HG03135 (cell line): ENCODE data around the gene SCAPER.
A peak's percentile ranks its signal among the peaks of the same experiment; 100 is the strongest.
"Not testable (repeated sequence)": the region's sequence is repeated elsewhere in the genome, so short reads cannot be mapped to it uniquely, and the experiment has no call there.

Experiments
- ATAC-seq: cut with Tn5 transposase; IDR thresholded peaks from one replicate; pipeline ENCODE4 v1.9.1; 2021; ENCODE audit warnings: mild to moderate bottlenecking, moderate library complexity; ENCODE audit not compliant: unreplicated experiment

SCAPER gene

DNA sequence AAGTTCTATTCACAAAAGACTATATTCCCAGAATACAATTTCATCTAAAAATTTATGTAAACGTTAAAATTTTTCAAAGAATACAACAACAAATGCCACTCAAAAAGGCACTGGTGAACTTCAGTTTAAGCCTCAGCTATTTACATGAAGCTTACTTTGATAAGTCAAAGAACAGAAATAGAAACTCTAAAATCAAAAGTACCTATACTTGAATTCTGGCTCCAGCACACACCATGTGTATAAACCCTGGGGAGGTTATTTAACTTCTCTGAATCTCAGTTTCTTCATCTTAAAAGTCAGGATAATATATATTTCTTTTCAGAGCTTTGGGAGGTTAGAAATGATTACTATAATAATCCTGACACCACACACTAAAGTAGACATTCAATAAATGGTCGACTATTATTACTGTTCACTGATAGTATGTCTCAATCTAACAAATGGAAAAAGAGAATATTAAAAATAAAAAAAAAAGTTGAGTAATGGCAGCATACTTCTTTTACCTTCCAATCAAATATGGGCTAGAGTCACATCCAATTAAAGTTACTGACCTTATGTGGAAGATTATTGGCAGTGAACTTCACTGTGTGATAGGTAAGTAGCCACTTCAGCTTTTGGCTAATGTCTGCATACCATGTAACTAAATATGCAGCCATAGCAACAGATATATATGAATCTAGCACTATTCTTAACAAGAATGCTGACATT is 320.1 kb downstream of the SCAPER start:
- no peak for ATAC-seq

DNA sequence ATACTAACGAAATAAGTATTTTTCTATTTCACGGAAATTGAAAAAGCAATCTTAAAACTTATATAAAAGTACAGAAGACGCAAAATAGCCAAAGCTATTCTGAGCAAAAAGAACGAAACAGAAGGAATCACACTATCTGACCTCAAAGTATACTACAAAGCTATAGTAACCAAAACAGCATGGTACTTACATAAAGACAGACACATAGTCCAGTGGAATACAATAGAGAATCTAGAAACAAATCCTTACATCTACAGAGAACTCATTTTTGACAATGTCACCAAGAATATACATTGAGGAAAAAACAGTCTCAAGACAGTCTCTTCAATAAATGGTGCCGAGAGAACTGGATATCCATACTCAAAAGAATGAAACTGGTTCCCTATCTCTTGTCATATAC is 322.6 kb downstream of the SCAPER start:
- no peak for ATAC-seq

DNA sequence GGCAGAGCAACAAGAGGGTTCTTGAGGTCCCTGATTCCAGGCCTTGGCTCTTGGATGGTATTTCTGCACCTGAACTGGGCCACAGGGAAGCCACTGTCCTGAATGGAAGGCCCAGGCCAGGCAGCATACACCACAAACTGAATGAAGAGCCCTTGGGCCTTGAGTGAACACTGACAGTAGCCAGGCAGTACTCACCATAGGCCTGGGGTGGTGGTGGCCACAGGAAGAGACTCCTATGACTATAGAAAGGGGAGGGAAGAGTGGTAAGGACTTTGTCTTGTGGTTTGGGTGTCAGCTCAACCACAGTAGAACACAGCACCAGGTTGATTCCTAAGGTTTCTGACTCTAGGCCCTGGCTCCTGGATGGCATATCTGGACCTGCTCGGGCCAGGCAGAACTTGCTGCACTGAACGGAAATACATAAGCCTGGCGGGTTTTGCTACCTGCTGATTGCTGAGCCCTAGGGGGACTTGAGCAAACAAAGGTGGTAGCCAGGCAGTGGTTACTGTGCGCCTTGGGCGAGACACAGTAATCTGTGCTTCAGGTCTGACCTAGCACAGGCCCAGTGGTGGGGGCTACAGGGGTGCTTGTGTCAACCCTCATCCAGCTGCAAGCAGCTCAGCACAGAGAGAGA is 327.1 kb downstream of the SCAPER start:
- no peak for ATAC-seq

DNA sequence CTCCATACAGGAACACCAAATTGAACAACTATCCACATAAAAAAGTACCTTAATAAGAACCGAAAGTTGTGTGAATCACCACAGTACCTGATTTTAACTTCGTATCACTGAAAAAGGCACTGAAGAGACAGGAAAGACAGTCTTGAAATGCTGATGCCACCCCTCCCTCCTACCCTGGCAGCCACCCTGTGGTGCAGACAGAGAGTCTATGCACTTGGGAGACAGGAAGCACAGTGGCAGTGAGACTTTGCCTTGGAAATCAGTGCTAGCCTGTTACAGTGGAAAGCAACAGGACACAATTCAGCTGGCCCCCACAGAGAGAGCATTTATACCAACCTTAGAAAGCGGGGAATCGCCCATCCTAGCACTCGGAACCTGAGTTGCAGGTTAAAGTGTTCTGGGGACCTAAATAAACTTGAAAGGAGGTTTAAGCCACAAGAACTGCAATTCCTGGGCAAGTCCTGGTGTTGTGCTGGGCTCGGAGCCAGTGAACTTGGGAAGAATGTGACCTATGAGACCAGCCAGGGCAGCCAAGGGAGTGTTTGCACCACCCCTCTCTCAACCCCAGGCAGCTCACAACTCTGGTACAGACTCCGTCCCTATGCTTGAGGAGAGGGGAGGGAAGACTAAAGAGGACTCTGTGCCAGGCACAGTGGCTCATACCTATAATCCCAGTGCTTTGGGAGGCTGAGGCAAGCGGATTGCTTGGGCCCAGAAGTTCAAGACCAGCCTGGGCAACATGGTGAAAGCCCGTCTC is 328.4 kb downstream of the SCAPER start:
- ATAC-seq: no peak

DNA sequence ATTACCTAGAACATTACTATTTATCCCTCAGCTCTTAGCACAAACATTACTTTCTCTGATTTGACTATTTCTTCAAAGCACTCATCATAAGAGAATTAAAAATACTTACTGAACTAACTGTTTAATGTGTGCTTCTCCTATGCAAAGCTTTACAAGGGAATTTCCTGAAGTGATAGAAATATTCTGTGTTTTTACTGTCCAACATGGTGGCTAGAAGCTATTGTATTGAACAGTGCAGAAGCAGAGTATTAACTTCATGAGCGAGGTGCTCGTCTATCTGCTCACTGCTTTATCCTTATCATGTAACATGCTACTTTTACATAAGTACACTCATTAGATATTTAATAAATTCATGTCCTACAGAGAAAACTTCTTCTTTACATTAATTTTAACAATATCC is 329.5 kb downstream of the SCAPER start:
- peak; percentile 8 for ATAC-seq

DNA sequence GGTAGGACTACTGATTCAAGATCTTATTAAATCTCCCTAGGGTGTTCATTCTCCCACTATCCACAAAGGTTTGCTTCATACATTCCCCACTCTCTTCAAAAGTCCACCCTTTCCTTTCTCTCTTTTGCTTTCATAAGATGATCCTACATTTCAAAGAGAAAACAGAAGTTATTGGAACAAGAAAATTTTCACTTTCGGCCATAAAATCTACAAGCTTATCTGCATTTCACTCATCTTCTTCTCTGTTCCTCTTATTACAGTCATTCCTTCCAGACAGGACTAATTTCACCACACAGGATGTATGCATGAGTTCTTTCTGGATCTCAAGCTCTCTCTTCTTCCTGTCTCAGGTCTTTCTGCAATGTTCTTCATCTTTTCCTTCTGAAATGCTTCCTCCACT is 329.9 kb downstream of the SCAPER start:
- ATAC-seq: peak; percentile 84

DNA sequence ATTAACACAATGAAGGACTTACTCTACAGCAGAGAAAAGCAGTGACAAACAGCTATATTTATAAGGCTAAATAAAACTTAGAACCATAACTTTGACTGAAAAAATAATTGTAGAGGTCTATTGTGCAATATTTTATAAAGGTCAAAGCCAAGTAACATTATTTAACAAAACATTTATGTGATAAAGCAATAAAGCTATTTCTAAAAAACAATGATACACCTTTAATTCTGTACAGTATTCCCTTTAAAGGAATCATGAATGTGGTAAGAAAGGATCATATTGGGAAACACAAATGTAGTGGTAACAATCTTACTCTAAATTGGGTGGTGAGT is 332.2 kb downstream of the SCAPER start:
- no peak for ATAC-seq

DNA sequence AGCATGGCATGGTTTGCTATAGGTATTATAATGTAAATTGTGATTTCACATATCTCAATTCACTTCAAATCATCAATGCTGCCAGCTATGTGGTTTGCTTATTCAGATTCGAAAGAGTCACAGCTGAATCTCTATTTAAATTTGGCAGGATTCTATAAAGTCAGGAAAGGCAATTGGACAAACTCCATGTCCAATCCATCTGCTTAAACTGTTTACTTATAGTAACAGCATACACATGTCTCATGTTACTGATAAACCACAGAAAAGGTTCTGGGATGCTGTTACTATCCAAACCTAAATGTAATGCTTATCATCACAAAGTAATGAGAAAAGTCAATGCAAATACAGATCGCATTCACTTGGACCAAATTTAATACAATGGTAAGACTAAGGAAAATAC is 338.9 kb downstream of the SCAPER start:
- no peak for ATAC-seq

DNA sequence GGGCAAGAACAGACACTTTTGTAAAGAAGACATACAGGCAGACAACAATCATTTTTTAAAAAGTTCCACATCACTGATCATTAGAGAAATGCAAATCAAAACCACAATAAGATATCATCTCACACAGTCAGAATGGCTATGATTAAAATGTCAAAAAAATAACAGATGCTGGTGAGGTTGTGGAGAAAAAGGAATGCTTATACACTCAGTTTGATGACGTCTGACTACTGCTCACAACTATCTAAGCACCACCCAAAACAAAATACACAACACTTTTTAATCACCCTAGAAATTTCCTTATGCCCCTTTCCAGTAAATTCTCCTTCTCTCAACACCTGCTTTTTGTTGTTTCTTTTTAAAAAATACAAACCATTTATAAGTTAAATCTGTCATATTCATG is 339.8 kb downstream of the SCAPER start:
- no peak for ATAC-seq

DNA sequence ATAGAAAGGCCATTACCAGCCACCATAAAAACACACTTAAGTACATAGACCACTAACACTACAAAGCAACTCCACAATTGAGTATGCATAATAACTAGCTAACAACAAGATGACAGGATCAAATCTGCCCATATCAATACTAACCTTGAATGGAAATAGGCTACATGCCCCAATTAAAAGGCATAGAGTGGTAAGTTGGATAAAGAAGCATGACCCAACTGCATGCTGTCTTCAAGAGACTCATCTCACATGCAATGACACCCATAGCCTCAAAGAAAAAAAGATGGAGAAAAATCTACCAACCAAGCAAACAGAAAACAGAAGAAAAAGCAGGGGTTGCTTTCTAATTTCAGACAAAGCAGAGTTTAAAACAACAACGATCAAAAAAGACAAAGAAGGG is 349.9 kb downstream of the SCAPER start:
- ATAC-seq: no peak

DNA sequence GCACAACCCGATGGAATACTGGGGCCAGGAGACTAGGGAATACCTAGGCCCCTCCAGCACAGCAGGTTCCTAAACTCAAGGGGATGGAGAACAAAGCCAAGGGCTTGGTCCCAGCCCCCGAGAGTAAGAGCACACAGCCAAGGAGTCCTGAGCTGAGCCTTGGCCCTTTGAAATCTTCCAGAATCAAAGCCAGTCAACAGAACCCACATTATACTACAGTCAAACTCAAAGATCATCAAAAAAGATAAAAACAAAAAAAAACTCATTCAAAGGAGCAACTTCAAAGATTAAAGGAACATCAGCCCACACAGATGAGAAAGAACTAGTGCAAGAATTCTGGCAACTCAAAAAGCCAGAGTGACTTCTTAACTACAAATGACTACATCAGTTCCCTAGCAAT is 351.6 kb downstream of the SCAPER start:
- ATAC-seq: no peak

DNA sequence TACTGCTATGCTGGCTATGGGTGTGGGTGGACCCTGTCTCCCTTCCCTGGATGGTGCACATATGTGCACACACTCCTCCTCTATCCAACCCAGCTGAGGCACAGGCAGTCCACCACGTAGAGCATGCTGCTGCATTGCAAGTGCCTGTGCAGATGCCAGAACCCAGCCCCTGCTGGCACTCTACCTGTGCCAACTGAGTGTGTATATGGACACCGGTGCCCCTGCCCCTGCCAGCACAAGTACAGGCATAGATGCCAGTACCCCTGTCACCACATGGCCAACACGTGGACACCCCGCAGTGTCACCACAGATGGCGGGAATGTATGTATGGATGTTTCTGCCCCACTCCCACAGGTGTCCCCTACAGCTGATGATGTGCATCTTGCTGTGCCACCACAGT is 352.0 kb downstream of the SCAPER start:
- no peak for ATAC-seq

DNA sequence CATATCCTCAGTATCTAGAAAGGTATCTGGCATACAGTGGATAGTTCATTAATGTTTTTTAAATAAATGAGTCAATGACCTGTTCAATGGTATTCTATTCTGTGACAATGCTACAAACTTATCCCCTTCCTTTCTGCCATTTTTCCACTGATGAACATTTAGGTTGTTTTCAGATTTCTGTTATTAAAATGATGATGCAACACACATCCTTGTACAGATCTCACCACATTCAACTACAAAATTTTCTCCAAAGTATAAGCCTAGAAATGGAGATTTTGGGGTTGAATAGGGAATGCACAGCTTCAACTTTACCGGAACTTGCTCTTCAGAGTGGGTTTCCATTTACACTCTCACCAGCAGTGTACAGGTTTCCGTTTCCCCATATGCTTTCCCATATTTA is 358.3 kb downstream of the SCAPER start:
- no peak for ATAC-seq

DNA sequence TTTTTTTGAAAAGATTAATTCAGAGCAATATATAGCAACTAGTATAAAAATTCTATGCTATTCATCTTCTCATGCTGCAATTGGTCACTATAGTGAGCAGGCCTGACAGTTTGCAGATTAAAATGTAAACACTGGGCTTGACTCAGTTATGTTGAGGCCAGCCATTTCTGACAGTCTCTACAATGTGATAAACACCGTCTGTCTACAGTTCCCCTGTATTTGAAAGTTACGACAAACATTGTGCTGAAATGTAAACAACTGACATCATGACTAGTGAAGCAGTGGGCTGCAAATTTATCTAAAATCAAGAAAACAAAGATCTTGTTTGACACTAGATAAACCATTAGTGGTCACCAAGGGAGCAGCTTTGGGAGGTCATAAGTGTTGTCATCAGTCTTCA is 371.1 kb downstream of the SCAPER start:
- no peak for ATAC-seq

DNA sequence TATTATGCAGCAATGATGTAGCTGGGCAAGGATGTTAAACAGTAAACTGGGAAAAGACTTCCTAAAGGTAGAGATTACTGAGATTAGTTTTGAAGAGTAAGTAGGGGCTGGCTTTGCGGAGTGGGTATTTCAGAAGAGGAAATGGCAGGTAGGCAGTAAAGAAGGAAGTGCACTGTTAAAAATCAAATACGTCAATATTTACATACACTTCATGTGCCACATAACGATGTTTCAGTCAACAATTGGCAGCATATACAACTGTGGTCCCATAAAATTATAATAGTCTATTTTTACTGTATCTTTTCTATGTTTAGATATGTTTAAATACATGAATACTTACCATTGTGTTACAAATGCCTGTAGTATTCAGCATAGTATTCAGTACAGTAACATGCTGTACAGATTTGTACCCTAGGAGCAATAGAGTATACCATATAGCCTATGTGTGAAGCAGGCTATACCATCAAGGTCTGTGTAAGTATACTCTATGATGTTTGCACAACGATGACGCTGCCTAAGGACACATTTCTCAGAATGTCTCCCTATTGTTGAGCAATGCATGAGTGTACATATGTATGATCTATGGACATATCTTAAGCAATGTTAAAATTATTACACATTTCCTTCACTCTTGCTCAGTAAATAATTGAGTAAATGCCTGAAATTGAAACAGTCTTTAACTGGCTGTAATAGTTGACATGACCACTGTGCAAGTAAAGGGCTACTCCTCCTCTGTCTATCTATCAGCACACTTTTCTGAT is 371.9 kb downstream of the SCAPER start:
- ATAC-seq: no peak

DNA sequence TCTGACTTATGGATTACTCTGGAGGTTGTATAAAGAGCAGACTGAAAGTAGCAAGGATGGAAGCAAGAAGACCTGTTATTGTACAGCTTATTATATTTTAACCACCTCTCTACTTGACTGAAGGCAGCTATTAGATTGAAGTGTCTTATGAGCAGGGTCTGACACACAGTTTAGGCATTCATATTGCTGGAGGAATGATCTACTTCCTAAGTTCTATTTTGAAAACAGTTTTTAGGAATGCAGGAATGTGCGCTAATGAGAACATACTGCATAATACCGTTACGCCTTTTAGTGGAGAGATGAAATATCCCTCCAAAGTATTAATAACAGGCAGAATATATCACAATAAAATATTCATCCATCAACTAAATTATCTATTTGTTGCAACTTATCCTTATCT is 375.2 kb downstream of the SCAPER start:
- no peak for ATAC-seq

DNA sequence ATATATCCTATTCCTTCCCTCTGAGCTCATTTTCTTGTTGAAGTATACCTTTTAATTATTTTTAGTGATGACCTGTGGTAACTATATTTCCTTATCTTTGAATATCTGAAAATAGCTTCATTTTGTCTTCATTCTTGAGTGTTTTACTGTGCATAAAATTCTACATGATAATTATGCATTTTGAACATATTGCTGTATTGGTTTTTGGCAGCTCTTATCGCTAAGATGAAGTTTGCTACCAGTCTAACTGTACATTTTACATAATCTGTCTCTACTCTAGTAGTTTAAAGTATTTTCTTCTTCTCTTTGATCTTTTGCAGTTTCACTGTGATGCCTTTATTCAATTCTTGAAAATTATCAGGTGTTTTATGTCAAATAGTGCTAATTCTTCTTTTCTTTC is 379.0 kb downstream of the SCAPER start:
- no peak for ATAC-seq

DNA sequence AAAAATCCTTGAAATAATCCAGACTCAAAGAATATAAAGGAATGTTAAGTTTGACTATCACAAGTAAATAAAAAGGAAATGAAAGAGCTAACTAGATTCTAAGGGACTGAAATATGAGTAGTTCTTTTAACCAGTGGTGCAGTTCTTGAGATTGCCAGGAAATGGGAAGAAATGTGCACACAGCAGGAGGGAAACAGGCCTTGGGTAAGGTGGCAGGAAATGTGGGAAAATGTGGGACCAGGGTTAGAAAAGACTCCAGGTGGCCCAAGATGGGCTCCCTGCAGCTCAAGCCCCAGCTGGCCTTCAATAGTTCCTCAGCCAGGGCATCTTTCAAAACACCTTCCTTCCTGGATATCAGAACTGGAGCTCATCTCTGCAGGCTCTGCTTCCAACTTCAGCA is 387.2 kb downstream of the SCAPER start:
- ATAC-seq: no peak

DNA sequence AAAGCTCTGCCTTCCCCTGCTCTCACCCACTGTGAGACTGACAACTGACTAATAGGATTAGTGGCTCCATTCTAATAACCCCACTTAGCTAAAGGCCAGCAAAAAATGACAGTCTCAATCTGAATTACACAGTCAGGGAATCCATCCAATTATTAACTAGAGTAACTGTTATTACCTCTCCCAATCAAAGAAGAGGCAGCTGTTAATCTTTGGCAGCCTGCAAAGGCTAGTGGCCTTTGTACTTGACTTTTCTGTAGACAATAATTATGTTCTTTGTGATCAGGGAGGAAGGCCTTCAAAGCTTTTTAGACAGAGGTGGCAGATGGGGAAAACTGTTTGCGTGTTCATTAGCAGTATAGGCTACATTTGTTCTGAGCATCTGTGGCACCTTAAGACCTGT is 390.9 kb downstream of the SCAPER start:
- no peak for ATAC-seq

DNA sequence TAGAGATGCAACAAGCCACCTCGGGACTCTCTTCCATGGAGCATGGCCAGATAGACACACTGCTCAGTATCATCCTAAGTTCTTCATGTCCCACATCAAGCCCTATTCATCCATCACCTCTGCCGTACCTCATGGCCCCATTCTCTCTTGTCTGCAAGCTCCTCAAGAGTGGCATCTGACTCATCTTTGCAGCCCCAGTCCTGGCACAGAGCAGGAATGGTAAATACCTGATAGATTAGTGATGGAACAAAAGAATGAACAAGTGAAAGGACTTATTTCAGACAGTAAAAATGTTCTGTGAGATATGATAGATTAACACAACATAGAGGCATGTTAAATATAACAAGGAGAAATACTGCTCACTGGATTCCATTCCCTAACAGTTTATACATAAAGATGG is 392.2 kb downstream of the SCAPER start:
- no peak for ATAC-seq

DNA sequence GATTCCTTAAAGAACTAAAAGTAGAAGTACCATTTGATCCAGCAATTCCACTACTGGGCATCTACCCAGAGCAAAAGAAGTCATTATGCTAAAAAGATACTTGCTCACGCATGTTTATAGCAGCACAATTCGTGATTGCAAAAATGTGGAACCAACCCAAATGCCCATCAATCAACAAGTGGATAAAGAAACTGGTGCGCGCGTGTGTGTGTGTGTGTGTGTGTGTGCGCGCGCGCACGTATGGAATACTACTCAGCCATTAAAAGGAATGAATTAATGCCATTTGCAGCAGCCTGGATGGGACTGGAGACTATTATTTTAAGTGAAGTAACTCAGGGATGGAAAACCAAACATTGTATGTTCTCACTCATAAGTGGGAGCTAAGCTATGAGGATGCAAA is 394.5 kb downstream of the SCAPER start:
- not testable (repeated sequence) for ATAC-seq

DNA sequence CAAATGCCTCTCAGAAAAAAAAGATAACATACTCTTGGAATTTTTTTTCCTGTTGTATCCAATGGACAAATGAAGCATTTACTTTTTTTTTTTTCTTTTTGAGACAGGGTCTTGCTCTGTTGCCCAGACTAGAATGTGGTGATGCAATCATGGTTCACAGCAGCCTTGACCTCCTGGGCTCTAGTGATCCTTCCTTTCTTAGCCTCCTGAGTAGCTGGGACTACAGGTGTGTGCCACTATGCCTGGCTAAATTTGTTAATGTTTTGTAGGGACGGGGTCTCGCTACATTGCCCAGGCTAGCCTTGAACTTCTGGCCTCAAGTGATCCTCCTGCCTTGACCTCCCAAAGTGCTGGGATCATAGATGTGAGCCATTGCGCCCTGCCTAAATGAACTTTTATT is 401.3 kb downstream of the SCAPER start:
- no peak for ATAC-seq
